Transverse colon (tissue), 4 donors: Measurements from ENCODE around the gene OSBPL2. TPM values are rescaled to one million over a fixed set of nuclear protein-coding genes. Genes with fewer than 3 reads are reported as not detected.

ENCODE experiments used
- DNase-seq: peaks from one replicate; pipeline ENCODE4 v3.0.0-alpha.2; 2019
- H3K27ac ChIP-seq, 4 donors: fragments of 200-600 bp; sonication (generic); 2 replicates each; pipeline ENCODE4 v1.5.1; 2016 to 2018; ENCODE audit warnings: inconsistent platforms in 4 of 4
- H3K27me3 ChIP-seq: fragments of 200-600 bp; sonication (generic); 2 replicates; pipeline ENCODE4 v1.5.1; 2017; ENCODE audit warnings: inconsistent platforms
- H3K36me3 ChIP-seq, 4 donors: fragments of 200-600 bp; sonication (generic); 2 replicates each; pipeline ENCODE4 v1.5.1; 2017 to 2019; ENCODE audit warnings: inconsistent platforms in 4 of 4
- H3K4me1 ChIP-seq, 4 donors: fragments of 200-600 bp; sonication (generic); 2 replicates each; pipeline ENCODE4 v1.5.1; 2017 to 2020; ENCODE audit warnings: inconsistent platforms in 4 of 4
- H3K4me3 ChIP-seq, 4 donors: fragments of 200-600 bp; sonication (generic); 1 replicate in 1 of 4; 2 replicates in 3 of 4; pipeline versions ENCODE4 v1.5.1 to v1.6.1; 2017 to 2019; ENCODE audit warnings: inconsistent platforms in 4 of 4
- H3K9me3 ChIP-seq, 2 donors: fragments of 200-600 bp; sonication (generic); 2 replicates each; pipeline ENCODE4 v1.5.1; 2017 to 2019; ENCODE audit warnings: inconsistent platforms in 2 of 2
- EP300 ChIP-seq: sonication (generic); formaldehyde crosslinking; IDR thresholded peaks from one replicate; pipeline ENCODE4 v1.6.1; 2017; ENCODE audit warnings: antibody characterized with exemption, low read depth
- POLR2A ChIP-seq: fragments of 450-650 bp; IDR thresholded peaks from one replicate; pipeline ENCODE4 v1.6.1; 2016; ENCODE audit warnings: antibody characterized with exemption, mild to moderate bottlenecking, moderate library complexity
- POLR2AphosphoS5 ChIP-seq, 3 donors: sonication (generic); formaldehyde crosslinking; IDR thresholded peaks; one replicate each; pipeline ENCODE4 v1.6.1; 2016; ENCODE audit warnings: antibody characterized with exemption in 3 of 3
- WGBS, 2 donors: methylation state at CpG; one replicate each; pipeline ENCODE4 v1.1.5; 2018; ENCODE audit warnings: low coverage in 1 of 2; 5-methylcytosine and 5-hydroxymethylcytosine counted together
- in situ Hi-C, 4 donors: fragments of 200-750 bp; cut with MboI; loops; one replicate each; pipeline versions ENCODE4 v1.15.0 to v1.15.1; 2017; ENCODE audit warnings: low sequenced_read_pairs in 3 of 4, low pct_ligation_motif_present in 1 of 4, low pct_unique_long_range_greater_than_20kb in 1 of 4
- intact Hi-C: fragments of 100-400 bp; cut with DNase I; formaldehyde crosslinking; loops from one replicate; pipeline ENCODE4 v1.15.1; 2023; ENCODE audit warnings: low total_unique reads
- total RNA-seq, 4 donors: library from RNA; depleted of rRNA; stranded (reverse); fragments of >200 nt; gene quantifications; one replicate each; pipeline ENCODE4 v1.1.0, GENCODE V29; 2016
- TF ChIP-seq, protein P1 (sequence below), 5 experiments: fragments of 200-600 bp in 3 of 5; fragments of 450-650 bp in 2 of 5; sonication (generic) in 3 of 5; IDR thresholded peaks; 1 replicate in 2 of 5; 2 replicates in 3 of 5; pipeline ENCODE4 v1.5.1; 2016 to 2017; ENCODE audit warnings: antibody characterized with exemption in 5 of 5, inconsistent platforms in 3 of 5, mild to moderate bottlenecking in 2 of 5, moderate library complexity in 1 of 5

The OSBPL2 gene
- total RNA-seq, 4 donors from 2014 or later = 36.2 to 101 (median 73.3) TPM

DNA sequence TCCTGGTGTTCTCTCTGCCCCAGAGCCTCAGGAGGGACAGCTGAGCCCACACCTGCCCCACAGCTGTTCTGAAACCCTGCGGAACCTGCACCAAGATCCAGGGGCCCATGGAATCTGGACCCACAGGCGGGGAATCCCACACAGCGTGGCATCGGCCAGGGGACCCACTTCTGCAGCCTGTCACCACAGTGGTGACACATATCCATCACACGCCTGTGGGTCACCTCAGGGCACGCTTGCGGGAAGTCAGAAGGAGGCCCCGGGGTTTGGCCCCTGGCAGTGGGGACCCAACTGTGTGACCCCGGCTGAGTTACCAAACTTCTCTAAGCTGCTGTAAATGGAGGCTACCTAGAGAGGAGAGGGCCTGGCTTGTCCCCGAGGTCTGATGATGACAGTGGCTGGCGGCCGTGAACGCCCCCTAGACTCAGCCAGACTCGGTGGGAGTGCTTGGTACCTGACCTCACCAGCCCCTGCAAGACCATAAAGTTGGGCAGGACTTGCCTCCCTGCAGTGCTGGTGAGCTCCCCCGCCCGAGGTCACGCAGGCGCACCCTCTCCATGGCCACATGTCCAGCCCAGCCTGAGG, 16.0 kb upstream of the OSBPL2 start:
- intact Hi-C loops (no loop called here), in situ Hi-C loops (no loop called here)
- no peak overlapping the region for H3K4me3 ChIP-seq
- H3K4me1 ChIP-seq = peaks cover 3 to 15% (median 13%) of the 10 kb centered on the region in 4 donors
- 76% methylated on average over 18 of the region's 18 CpGs; no CpG with 5 or more reads in 1 of the 2 donors for WGBS, 2 donors
- no peaks in the 10 kb centered on the region for H3K9me3 ChIP-seq
- no peaks in the 10 kb centered on the region for H3K36me3 ChIP-seq
- DNase-seq = no peak
- no peak for TF ChIP-seq POLR2AphosphoS5 (IDR thresholded peaks at IDR 0.05)
- TF ChIP-seq POLR2A = no peak
- H3K27ac ChIP-seq = no peak overlapping the region
- peaks cover 83% of the 10 kb centered on the region for H3K27me3 ChIP-seq

DNA sequence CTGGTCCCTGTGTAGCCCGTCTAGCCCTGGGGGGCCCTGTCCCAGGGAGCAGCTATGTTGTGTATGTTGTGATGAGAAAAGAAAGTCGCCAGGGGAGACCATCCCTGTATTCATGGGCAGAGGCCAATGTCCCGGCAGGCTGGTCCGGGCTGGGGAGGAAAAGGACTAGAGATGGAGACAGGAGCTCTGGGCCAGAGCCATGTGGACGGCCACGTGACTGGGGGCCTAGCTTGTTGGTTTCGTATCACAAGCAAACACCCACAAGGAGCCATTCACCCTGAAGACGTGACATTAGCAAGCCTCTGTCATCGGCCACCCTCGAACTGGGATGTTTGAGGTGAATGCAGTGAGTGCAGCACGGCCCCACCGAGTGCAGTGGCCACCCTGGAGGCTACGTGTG, 15.3 kb upstream of the OSBPL2 start:
- peaks cover 3 to 15% (median 13%) of the 10 kb centered on the region in 4 donors for H3K4me1 ChIP-seq
- H3K27ac ChIP-seq = no peak overlapping the region
- intact Hi-C loops (no loop called here), in situ Hi-C loops (no loop called here)
- no peaks in the 10 kb centered on the region for H3K36me3 ChIP-seq
- H3K4me3 ChIP-seq = no peak overlapping the region
- H3K9me3 ChIP-seq = no peaks in the 10 kb centered on the region
- TF ChIP-seq POLR2AphosphoS5 (IDR thresholded peaks at IDR 0.05) = no peak
- TF ChIP-seq EP300 = no peak
- no peak for TF ChIP-seq POLR2A
- TF ChIP-seq, protein P1, sequence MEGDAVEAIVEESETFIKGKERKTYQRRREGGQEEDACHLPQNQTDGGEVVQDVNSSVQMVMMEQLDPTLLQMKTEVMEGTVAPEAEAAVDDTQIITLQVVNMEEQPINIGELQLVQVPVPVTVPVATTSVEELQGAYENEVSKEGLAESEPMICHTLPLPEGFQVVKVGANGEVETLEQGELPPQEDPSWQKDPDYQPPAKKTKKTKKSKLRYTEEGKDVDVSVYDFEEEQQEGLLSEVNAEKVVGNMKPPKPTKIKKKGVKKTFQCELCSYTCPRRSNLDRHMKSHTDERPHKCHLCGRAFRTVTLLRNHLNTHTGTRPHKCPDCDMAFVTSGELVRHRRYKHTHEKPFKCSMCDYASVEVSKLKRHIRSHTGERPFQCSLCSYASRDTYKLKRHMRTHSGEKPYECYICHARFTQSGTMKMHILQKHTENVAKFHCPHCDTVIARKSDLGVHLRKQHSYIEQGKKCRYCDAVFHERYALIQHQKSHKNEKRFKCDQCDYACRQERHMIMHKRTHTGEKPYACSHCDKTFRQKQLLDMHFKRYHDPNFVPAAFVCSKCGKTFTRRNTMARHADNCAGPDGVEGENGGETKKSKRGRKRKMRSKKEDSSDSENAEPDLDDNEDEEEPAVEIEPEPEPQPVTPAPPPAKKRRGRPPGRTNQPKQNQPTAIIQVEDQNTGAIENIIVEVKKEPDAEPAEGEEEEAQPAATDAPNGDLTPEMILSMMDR (IDR thresholded peaks at IDR 0.05) = no peak
- DNase-seq = no peak
- peaks cover 79% of the 10 kb centered on the region for H3K27me3 ChIP-seq
- WGBS, 2 donors = 71 to 80% methylated on average over 1 to 13 of the region's 13 CpGs

DNA sequence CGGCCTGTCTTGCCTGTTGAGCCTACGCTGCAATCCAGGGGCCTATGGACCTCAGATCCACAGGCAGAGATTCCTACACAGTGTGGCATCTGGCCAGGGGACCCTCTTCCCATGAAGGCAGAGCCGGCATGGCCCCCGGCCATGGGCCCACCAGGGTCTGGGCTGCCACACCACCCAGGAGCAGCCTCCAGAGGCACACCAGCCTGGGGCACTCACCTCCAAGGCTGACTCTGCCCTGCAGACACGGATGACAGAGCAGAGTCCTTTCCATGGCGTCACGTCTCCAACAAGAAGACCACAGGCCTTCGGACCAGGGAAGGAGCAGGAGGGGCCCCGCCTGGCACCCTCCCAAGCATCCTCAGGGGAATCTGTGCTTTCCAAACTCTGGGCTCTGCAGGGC, 14.8 kb upstream of the OSBPL2 start:
- Histone ChIP-seq H3K9me3 (no peaks in the 10 kb centered on the region), H3K27ac (no peak overlapping the region), H3K4me3 (no peak overlapping the region), H3K4me1 (peaks cover 3 to 15% (median 13%) of the 10 kb centered on the region in 4 donors), H3K36me3 (no peaks in the 10 kb centered on the region), H3K27me3 (peaks cover 78% of the 10 kb centered on the region)
- intact Hi-C loops (no loop called here), in situ Hi-C loops (no loop called here)
- DNase-seq = no peak
- TF ChIP-seq, protein P1 (IDR thresholded peaks at IDR 0.05) = no peak
- no peak for TF ChIP-seq POLR2A
- TF ChIP-seq EP300 = no peak
- TF ChIP-seq POLR2AphosphoS5 (IDR thresholded peaks at IDR 0.05) = no peak
- 78% methylated on average over 9 of the region's 9 CpGs; no CpG with 5 or more reads in 1 of the 2 donors for WGBS, 2 donors

DNA sequence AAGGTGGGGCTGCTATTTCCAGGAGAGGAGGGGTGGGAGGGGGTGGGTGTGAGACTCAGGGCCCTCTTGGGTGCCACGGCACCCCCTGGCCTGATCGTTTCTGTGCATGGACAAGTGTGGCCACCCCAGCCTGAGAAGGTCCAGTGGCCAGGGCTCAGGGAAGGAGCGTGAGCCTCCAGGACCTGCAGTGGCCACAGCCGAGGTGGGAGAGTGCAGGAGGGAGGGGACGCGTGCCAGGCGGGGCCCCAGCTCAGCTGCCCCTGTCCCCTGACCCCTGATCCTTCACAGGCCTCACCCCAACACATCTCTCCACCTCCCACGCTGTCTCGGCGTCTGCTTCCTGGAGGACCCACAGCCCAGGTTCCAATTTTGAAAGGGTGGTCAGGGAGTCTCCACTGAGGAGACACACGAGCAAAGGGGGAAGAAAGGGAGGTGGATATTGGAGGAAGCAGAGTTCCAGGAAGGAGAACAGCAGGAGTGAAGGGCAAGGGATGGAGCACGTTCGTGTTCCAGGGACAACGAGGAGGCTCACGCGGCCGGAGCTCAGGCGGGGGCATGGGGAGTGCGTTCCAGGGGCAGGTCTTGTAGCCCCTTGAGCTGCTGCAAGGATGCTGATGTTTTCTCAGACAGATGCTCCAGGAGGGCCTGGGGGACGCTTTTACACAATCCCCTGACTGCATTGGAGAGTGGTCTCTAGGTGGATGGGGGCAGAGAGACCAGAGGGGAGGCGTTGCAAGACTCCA, 14.0 kb upstream of the OSBPL2 start:
- Histone ChIP-seq H3K27ac (no peak overlapping the region), H3K4me1 (peaks cover 3 to 11% (median 10%) of the 10 kb centered on the region in 4 donors), H3K36me3 (no peaks in the 10 kb centered on the region), H3K4me3 (no peak overlapping the region), H3K9me3 (no peaks in the 10 kb centered on the region), H3K27me3 (peaks cover 71% of the 10 kb centered on the region)
- WGBS, 2 donors = 62 to 71% methylated on average over 9 to 20 of the region's 21 CpGs
- intact Hi-C loops = no loop called here
- no peak for DNase-seq
- no peak for TF ChIP-seq POLR2A
- no peak for TF ChIP-seq EP300
- TF ChIP-seq POLR2AphosphoS5 (IDR thresholded peaks at IDR 0.05) = no peak
- TF ChIP-seq, protein P1 (IDR thresholded peaks at IDR 0.05) = no peak
- in situ Hi-C loops = no loop called here
